ENCODE measurements around the gene ZMYND8. TPM values are rescaled to one million over a fixed set of nuclear protein-coding genes. Genes with fewer than 3 reads are reported as not detected.

ZMYND8 gene
- total and polyA plus RNA-seq, 2 of the 4 experiments (the other 2 are of a cell fraction): 24.0 to 28.2 TPM

DNA sequence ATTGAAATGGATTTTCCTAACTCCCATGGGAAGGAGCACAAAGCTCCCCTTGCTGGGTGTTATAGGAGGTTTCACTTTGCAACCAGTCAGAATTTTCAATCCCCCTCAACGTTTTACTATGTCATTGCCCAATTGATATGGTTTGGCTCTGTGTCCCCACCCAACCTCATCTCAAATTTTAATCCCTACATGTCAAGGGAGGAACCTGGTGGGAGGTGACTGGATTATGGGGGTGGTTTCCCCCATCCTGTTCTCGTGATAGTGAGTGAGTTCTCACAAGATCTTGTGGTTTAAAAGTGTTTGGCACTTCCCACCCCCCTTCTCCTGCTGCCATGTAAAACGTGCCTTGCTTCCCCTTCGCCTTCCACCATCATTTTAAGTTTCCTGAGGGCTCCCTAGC, 62.9 kb downstream of the ZMYND8 start:
- CTCF ChIA-PET: no interaction called here

More for the DNA sequence above, 62.9 kb downstream of the ZMYND8 start:
- DNase-seq: no peak
- TF ChIP-seq BHLHE40 (IDR thresholded peaks at IDR 0.05; ENCODE audit: low read depth, low read length): no peak
- H3K18ac ChIP-seq (ENCODE audit: low read depth, low read length): no peak overlapping the region
- POLR2A ChIA-PET (ENCODE audit: unreplicated experiment): no interaction called here
- H3K79me1 ChIP-seq (ENCODE audit: low read depth in 1 of 2, low read length in 2 of 2): peaks cover 34 to 44% of the 10 kb centered on the region in 2 experiments
- WGBS, 2 experiments (ENCODE audit: extremely low coverage in 2 of 2, insufficient read length in 1 of 2): 90% methylated on average over 2 of the region's 4 CpGs; no CpG with 5 or more reads in 1 of the 2 experiments
- H3K27me3 ChIP-seq (ENCODE audit: control insufficient read depth, insufficient read depth, low read length): no peaks in the 10 kb centered on the region
- H4K91ac ChIP-seq (ENCODE audit: insufficient read depth, low read depth, low read length): no peak overlapping the region
- H3K4ac ChIP-seq (ENCODE audit: low read depth, low read length): no peak overlapping the region
- H2AK9ac ChIP-seq (replicated peaks; ENCODE audit: low read depth, low read length, poor library complexity): no peak overlapping the region
- no peak overlapping the region for H2AFZ ChIP-seq (replicated peaks; ENCODE audit: low read length, poor library complexity)
- BruUV-seq (replicated peaks): no TSS peak
- H3K9me1 ChIP-seq (ENCODE audit: insufficient read depth, low read length): no peaks in the 10 kb centered on the region; the same call in 1 of the 2 replicates
- H3K4me3 ChIP-seq (ENCODE audit: insufficient read depth, low read depth, low read length): no peak overlapping the region
- H3K27ac ChIP-seq (ENCODE audit: insufficient read depth, low read length): no peak overlapping the region
- no peak for ATAC-seq (ENCODE audit: low read depth)
- no peak overlapping the region for H2AK5ac ChIP-seq (ENCODE audit: low read depth, low read length)
- H4K8ac ChIP-seq (ENCODE audit: low read depth in 2 of 2, low read length in 2 of 2): no peak overlapping the region
- no peak overlapping the region for H2BK15ac ChIP-seq (ENCODE audit: low read depth, low read length)
- in situ Hi-C loops (cut with MboI; ENCODE audit: low sequenced_read_pairs) (no loop called here), intact Hi-C loops (cut with micrococcal nuclease) (no loop called here), dilution Hi-C loops (cut with HindIII; ENCODE audit: low sequenced_read_pairs, unreplicated experiment) (no loop called here)
- H4K20me1 ChIP-seq (ENCODE audit: insufficient read depth, low read length): no peaks in the 10 kb centered on the region
- no peak overlapping the region for H3K14ac ChIP-seq (replicated peaks; ENCODE audit: low read depth, low read length)
- H3K9me3 ChIP-seq (ENCODE audit: control insufficient read depth, insufficient read depth, low read length): no peaks in the 10 kb centered on the region
- no peak overlapping the region for H2BK120ac ChIP-seq (ENCODE audit: low read depth, low read length)
- H3K36me3 ChIP-seq (ENCODE audit: control insufficient read depth, insufficient read depth, low read length): peaks cover 45% of the 10 kb centered on the region
- H3K4me1 ChIP-seq (ENCODE audit: control insufficient read depth, insufficient read depth, low read length): peaks cover 2% of the 10 kb centered on the region; the same call in 1 of the 2 replicates
- H3K4me2 ChIP-seq (ENCODE audit: low read depth, low read length): no peak overlapping the region
- no peak overlapping the region for H3K9ac ChIP-seq (ENCODE audit: low read depth, low read length)
- H2BK5ac ChIP-seq (ENCODE audit: low read depth, low read length, poor library complexity, severe bottlenecking): no peak overlapping the region
- no peak overlapping the region for H4K5ac ChIP-seq (ENCODE audit: low read depth, low read length)
- no peak overlapping the region for H2BK20ac ChIP-seq (ENCODE audit: low read depth, low read length)
- no peak overlapping the region for H3K56ac ChIP-seq (ENCODE audit: extremely low read depth, insufficient read depth, low read length)
- no peak overlapping the region for H3K23ac ChIP-seq (ENCODE audit: low read depth, low read length)

Data from IMR-90 (cell line).